ENCODE results near the gene TECPR2. TPM values are rescaled to one million over a fixed set of nuclear protein-coding genes. Genes with fewer than 3 reads are reported as not detected.
A peak's percentile ranks its signal among the peaks of the same experiment; 100 is the strongest.

Gene TECPR2
- total RNA-seq, 2 donors from 2014 or later: 8.4 to 16.6 TPM

DNA sequence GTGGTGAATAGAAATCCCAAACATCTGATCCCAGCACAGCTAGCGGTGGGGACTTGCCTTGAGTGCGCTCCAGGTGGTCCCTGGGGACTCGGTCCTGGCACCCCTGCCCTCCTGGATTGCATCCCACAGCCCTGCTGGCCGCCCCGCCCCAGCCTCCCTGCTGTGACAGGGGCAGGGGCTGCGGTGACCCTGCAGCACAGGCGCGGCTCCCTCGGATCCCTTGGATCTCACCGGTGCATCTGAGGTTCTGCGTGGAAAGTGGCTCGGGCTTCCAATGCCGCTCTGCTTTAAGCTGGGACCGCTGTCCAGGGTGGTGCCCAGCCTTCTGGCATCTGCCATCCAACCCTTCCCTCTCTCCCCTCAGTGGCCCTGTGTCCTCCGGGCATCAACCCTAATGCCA lies 130.8 kb downstream of the TECPR2 start:
- no peaks in the 10 kb centered on the region for H3K9me3 ChIP-seq (ENCODE audit: control insufficient read depth, low read length, poor library complexity, severe bottlenecking)
- Mint-ChIP-seq H3K27me3 (no peaks in the 10 kb centered on the region), H3K36me3 (ENCODE audit: low read depth) (no peaks in the 10 kb centered on the region), H3K4me1 (peaks cover 5% of the 10 kb centered on the region), H3K4me3 (no peak overlapping the region), H3K27ac (no peak overlapping the region)
- DNase-seq: no peak
- ATAC-seq: no peak

DNA sequence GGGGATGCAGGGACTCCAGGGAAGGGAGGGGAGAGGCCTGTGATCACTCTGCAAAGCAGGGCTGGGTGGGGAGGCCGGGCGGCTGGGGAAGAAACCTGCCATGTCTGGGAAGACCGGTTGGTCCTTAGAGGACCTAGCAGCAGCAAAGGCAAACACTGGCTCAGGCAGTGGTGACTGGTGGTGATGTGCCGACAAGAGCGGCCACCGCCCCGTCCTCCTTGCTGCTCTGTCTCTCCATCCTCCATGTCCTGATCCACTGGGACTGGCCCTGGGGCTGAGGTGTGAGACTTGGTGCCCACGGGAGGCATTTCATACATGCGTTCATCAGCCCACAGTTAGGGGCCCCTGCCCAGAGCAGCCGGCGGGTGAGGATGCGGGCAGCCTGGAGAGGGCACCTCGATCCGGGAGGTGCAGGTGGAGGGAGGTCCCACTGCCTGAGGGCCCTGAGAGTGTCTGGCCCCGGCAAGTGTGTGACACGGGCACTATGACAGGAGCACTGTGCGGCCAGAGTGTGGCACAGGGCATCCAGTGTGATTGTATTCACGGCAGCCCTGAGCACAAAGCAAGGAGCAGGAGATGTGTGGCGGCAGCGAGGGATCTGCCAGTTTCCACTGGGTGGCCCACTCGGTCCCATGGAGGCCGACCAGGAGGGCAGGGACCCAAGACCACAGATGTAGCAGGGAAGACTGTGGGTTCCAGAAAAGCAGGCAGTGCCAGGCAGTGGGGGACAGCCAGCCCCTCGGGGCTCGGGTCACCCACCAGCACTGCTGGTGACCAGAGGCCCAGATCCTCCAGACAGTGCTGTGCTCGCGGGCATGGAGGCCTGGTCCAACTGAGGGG lies 133.0 kb downstream of the TECPR2 start:
- no peak overlapping the region for H3K4me3 Mint-ChIP-seq
- no peaks in the 10 kb centered on the region for H3K27me3 Mint-ChIP-seq
- no peaks in the 10 kb centered on the region for H3K36me3 Mint-ChIP-seq (ENCODE audit: low read depth)
- H3K9me3 ChIP-seq (ENCODE audit: control insufficient read depth, low read length, poor library complexity, severe bottlenecking): no peaks in the 10 kb centered on the region
- no peak for ATAC-seq
- peaks cover 11% of the 10 kb centered on the region for H3K4me1 Mint-ChIP-seq
- DNase-seq: no peak
- no peak overlapping the region for H3K27ac Mint-ChIP-seq

DNA sequence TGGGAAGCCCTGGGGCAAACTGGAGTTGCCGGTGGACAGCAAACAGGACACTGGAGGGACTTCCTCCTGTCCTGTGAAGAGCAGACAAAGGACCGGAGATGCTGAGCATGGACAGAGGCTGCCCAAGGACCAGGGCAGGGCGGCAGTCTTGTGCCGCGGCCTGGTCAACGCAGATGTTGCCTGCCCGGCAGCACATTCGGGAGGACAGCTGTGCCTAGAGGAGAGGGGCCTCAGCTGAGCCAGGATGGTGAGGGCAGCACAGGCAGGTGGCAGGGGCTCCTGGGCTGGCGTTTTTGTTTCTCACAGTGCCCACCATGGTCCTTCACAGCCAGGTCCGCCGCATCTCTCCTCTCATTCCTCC lies 133.6 kb downstream of the TECPR2 start:
- Mint-ChIP-seq H3K4me1 (peaks cover 12% of the 10 kb centered on the region), H3K27me3 (no peaks in the 10 kb centered on the region), H3K36me3 (ENCODE audit: low read depth) (no peaks in the 10 kb centered on the region), H3K27ac (no peak overlapping the region), H3K4me3 (no peak overlapping the region)
- ATAC-seq: no peak
- no peak for DNase-seq
- no peaks in the 10 kb centered on the region for H3K9me3 ChIP-seq (ENCODE audit: control insufficient read depth, low read length, poor library complexity, severe bottlenecking)

DNA sequence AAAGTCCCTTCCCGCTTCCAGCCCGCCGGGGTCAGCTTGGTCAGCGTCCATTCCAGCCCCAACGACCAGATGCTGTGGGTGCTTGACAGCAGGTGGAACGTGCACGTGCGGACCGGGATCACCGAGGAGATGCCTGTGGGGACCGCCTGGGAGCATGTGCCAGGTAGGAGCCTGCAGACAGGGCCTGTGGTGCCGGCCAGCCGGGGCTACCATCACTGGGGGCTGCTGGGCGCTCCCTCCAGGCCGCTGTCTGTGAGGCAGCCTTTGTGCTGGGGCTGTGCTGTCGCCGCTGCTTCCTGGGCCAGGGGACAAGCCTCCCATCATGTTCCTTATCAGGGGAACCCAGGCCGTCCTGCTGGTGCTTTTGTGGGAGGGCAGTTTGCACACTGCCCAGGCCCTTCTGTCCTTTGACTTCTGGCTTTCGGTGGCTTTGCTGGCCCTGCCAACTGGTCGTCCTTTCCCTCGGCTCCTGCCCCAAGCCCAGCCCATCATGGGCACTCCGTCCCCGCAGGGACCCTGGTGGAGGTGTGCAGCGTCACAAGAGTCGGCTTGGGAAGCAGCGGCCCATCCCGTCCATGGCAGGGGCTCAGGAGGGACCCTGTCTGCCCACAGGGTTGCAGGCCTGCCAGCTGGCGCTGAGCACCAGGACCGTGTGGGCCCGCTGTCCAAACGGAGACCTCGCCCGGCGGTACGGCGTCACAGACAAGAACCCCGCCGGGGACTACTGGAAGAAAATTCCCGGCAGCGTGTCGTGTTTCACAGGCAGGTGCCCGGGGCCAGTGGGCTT lies 134.4 kb downstream of the TECPR2 start:
- H3K4me3 Mint-ChIP-seq: no peak overlapping the region
- peak overlapping the region; percentile 57 for H3K27ac Mint-ChIP-seq
- H3K36me3 Mint-ChIP-seq (ENCODE audit: low read depth): no peaks in the 10 kb centered on the region
- H3K27me3 Mint-ChIP-seq: no peaks in the 10 kb centered on the region
- H3K9me3 ChIP-seq (ENCODE audit: control insufficient read depth, low read length, poor library complexity, severe bottlenecking): no peaks in the 10 kb centered on the region
- DNase-seq (no peak), ATAC-seq (no peak)
- H3K4me1 Mint-ChIP-seq: peaks cover 12% of the 10 kb centered on the region

DNA sequence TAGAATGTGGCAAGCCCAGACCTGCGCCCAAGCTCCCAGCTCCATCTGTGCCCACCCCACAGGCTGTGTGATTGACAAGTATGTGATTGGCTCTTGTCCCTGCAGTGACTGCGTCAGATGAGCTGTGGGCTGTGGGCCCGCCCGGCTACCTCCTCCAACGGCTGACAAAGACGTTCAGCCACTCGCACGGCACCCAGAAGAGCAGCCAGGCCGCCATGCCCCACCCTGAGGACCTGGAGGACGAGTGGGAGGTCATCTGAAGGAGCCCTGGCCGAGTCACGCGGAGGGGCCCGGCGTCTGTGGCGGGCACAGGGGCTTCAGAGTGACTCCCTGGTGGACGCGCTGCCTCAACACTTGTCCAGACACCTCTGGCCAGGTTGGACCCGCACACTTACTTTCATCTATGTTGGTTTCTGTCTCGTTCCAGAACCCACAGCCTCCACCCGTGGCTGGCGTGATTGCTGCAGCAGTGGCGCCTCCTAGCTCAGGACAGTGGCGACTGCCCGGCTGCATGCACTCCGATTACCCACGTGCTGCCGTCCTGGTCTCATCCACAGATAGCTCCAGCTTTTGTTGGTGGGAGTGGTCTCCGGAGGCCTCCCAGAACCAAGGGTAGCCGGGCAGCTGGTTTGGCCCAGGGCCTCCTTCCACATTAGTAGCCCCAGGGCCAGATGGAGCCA lies 135.4 kb downstream of the TECPR2 start:
- Mint-ChIP-seq H3K36me3 (ENCODE audit: low read depth) (no peaks in the 10 kb centered on the region), H3K27ac (peak overlapping the region; percentile 57), H3K27me3 (no peaks in the 10 kb centered on the region), H3K4me1 (peaks cover 10% of the 10 kb centered on the region), H3K4me3 (no peak overlapping the region)
- DNase-seq: no peak
- ATAC-seq: no peak
- no peaks in the 10 kb centered on the region for H3K9me3 ChIP-seq (ENCODE audit: control insufficient read depth, low read length, poor library complexity, severe bottlenecking)

DNA sequence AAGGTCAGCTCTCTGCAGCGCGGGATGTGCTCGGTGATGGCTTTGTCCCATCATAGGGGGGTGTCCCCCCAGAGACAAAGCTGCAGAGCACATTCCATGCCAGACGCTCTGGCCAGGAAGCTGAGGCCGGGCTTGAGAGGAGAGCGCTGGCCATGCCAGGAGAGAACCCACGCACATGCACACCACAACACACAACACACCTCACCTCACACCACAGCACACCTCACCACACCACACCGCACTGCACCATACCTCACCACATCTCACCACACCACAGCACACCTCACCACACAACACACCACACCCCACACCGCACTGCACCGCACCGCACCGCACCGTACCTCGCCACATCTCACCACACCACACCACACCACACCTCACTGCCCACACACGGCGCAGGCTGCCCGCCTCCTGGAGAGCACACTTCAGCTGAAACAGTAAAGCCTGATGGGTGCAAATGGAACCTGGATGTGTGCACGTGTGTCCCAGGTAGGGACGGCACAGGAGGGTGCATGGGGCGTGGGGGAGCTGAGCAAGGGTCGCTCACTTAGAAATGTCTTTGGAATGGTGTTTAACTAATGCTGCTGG lies 136.0 kb downstream of the TECPR2 start:
- H3K27me3 Mint-ChIP-seq: no peaks in the 10 kb centered on the region
- no peak overlapping the region for H3K27ac Mint-ChIP-seq
- no peaks in the 10 kb centered on the region for H3K36me3 Mint-ChIP-seq (ENCODE audit: low read depth)
- no peaks in the 10 kb centered on the region for H3K9me3 ChIP-seq (ENCODE audit: control insufficient read depth, low read length, poor library complexity, severe bottlenecking)
- ATAC-seq (no peak), DNase-seq (no peak)
- H3K4me1 Mint-ChIP-seq: peaks cover 12% of the 10 kb centered on the region
- H3K4me3 Mint-ChIP-seq: no peak overlapping the region

DNA sequence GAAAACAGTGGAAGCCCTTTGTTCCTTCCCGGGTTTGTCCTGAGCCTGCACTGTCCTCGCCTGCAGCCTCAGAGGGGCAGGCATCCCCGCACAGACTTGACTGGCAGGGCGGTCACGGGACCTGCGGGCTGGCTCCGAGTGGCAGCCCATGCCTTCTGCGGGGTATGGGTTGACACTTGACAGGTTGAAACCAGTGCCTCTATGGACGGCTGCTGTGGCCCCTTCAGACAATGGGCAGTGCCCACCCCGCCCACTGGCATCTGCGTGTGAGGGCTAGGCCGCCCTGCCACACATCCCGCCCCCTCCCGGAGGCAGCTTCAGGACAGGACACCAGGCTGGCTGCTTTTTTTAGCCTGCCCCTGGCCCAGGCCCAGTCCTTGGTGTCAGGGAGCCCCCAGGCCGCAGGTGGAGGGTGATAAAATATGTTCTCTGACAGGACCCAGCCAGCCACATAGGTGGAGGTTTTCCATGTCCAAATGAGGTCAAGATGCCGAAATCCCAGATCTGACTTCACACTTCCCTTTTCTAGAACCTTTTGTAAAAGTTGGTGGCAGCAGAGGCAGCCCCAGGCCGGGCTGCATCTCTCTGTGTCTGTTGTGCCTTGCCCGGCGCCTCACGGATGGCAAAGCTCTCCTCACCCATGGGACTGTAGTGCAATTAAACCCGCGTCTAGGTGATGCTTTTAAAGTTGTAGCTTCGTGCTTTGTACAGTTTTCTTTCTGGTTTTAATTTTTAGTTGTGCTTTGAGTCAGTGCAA lies 136.8 kb downstream of the TECPR2 start:
- no peak for DNase-seq
- ATAC-seq: no peak
- Mint-ChIP-seq H3K36me3 (ENCODE audit: low read depth) (no peaks in the 10 kb centered on the region), H3K4me3 (no peak overlapping the region), H3K4me1 (peaks cover 12% of the 10 kb centered on the region), H3K27ac (peak overlapping the region; percentile 84), H3K27me3 (no peaks in the 10 kb centered on the region)
- H3K9me3 ChIP-seq (ENCODE audit: control insufficient read depth, low read length, poor library complexity, severe bottlenecking): no peaks in the 10 kb centered on the region

DNA sequence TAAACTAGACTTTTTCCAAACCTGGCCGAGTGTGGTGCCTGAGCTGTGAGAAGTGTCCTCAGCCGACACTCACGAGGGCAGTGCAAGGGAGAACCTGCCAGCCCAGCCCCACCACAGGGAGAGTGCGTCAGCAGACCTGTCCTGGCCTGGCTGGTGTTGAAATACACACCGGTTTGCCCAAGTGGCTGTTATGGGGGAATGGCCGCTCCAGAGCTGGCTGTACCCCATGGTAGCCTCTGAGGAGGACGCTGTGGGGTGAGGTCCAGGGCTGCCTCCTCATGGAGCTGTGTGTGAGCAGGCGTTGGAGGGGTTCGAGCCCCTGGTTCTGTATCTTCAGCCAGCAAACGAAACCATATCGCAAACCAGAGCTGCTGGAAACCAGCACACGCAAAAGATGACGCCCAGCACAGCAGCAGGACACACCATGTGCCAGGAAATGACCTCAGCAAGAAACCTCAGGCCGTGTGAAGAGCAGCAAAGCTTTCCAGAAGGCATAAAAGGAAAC lies 137.5 kb downstream of the TECPR2 start:
- Mint-ChIP-seq H3K36me3 (ENCODE audit: low read depth) (no peaks in the 10 kb centered on the region), H3K4me1 (peaks cover 12% of the 10 kb centered on the region)

DNA sequence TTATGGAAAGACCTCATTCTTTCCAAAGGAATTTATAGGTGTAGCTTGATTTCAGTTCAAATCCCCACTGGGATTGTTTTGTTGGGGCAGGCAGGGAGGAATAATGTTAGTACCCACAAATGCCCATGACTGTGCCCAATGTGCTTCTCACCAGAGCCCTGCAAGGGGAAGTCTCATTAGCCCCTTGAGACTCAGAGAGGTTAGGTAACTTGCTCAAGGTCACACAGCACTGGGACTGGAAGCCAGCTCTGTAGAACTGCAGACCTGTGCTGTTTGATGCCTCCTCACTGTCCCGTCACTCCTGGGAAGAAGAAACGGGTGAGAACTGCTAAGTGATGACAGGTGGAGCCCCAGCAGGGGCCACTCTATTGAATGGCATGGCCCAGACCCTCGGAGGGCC lies 138.0 kb downstream of the TECPR2 start:
- no peaks in the 10 kb centered on the region for H3K27me3 Mint-ChIP-seq
- no peak overlapping the region for H3K4me3 Mint-ChIP-seq
- DNase-seq (no peak), ATAC-seq (peak; percentile 44)
- H3K9me3 ChIP-seq (ENCODE audit: control insufficient read depth, low read length, poor library complexity, severe bottlenecking): no peaks in the 10 kb centered on the region
- peak overlapping the region; percentile 84 for H3K27ac Mint-ChIP-seq
- H3K36me3 Mint-ChIP-seq (ENCODE audit: low read depth): no peaks in the 10 kb centered on the region
- H3K4me1 Mint-ChIP-seq: peaks cover 12% of the 10 kb centered on the region

More for the DNA sequence above, 137.5 kb downstream of the TECPR2 start:
- peak; percentile 85 for ATAC-seq
- no peak overlapping the region for H3K4me3 Mint-ChIP-seq
- peak overlapping the region; percentile 84 for H3K27ac Mint-ChIP-seq
- DNase-seq: no peak
- no peaks in the 10 kb centered on the region for H3K27me3 Mint-ChIP-seq
- H3K9me3 ChIP-seq (ENCODE audit: control insufficient read depth, low read length, poor library complexity, severe bottlenecking): no peaks in the 10 kb centered on the region

DNA sequence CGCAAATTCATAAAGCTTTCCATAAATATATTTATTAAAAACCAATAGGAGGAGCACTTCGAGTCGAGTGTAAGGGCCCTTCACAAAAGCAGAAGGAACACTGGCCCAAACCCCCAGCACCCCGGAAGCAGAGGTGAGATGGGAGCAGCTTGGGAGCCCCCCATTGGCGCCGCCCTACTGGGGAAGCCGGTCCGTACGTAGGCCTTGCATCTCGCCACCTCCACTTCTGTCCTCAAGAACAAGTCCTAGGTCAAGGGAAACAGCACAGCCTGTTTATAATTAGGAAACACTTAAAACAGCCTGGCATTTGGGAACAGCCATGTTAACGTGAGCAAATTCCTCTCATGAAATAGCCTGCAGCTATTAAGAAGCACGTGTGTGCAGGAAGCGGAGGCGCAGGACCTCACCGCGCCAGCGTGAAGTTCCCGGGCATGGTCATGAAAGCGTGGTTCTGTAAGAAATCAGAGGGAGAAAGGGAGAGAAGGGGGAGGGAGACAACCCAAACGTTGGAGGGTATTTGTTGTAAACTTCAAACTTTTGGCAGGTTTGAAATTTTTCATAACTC lies 139.1 kb downstream of the TECPR2 start:
- ATAC-seq (no peak), DNase-seq (no peak)
- H3K4me1 Mint-ChIP-seq: peaks cover 10% of the 10 kb centered on the region
- no peaks in the 10 kb centered on the region for H3K27me3 Mint-ChIP-seq
- no peak overlapping the region for H3K27ac Mint-ChIP-seq
- no peaks in the 10 kb centered on the region for H3K36me3 Mint-ChIP-seq (ENCODE audit: low read depth)
- H3K4me3 Mint-ChIP-seq: no peak overlapping the region
- H3K9me3 ChIP-seq (ENCODE audit: control insufficient read depth, low read length, poor library complexity, severe bottlenecking): no peaks in the 10 kb centered on the region

DNA sequence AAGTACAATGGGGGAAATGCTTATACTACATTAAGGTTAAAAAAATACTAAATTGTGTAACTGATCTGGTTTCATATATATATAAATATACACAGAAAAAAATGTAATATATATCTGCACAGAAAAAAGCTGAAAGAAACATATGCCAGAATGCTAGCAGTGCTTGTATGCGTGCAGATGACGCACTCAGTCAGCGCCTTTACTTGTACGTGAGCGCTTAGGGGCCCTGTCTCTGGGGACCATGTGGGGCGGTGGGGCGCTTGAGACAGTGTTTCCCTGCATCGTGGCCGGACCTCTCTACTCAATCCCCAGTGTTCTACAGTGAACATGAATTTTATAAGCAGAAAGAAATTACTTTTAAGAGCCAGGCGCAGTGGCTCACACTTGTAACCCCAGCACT lies 139.8 kb downstream of the TECPR2 start:
- no peak overlapping the region for H3K27ac Mint-ChIP-seq
- peaks cover 10% of the 10 kb centered on the region for H3K4me1 Mint-ChIP-seq
- no peaks in the 10 kb centered on the region for H3K27me3 Mint-ChIP-seq
- DNase-seq: no peak
- no peaks in the 10 kb centered on the region for H3K36me3 Mint-ChIP-seq (ENCODE audit: low read depth)
- no peaks in the 10 kb centered on the region for H3K9me3 ChIP-seq (ENCODE audit: control insufficient read depth, low read length, poor library complexity, severe bottlenecking)
- H3K4me3 Mint-ChIP-seq: no peak overlapping the region
- no peak for ATAC-seq

DNA sequence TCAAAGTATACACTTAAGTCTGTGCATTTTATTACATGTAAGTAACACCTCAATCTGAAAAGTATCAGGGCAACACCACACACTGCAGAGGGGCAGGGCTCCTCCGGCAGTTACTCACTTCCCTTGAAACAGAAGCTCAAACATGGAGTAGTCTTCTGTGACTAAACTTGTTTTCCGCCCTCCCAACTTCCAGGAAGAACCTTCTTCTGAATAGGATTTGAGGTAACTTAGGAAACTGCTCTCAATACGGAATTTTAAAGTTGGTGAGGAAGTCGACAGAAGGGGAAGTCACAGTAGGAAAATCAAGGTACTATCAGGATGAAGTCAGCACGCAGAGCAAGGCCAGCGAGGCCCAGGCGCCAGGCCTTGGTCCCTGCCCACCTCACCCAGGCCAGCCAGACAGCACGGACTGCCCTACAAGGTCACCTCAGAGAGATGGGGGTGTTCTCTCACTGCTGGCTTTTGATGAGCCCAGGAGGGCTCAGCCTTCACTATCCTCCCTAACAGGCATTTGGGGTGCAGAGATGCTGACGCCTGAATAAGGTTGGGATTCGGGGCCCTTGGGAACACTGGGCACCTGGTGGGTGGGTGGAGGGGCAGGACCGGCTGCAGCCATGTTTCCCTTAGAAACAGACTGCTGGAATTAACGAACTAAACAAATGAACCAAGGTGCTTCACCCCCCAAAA lies 141.0 kb downstream of the TECPR2 start:
- Mint-ChIP-seq H3K4me1 (peaks cover 11% of the 10 kb centered on the region), H3K4me3 (no peak overlapping the region), H3K27ac (no peak overlapping the region), H3K36me3 (ENCODE audit: low read depth) (no peaks in the 10 kb centered on the region), H3K27me3 (no peaks in the 10 kb centered on the region)
- H3K9me3 ChIP-seq (ENCODE audit: control insufficient read depth, low read length, poor library complexity, severe bottlenecking): no peaks in the 10 kb centered on the region
- DNase-seq (no peak), ATAC-seq (no peak)
